Hypothalamus (tissue), 51 donors: ENCODE measurements around the gene FAM131C.
A peak's percentile ranks its signal among the peaks of the same experiment; 100 is the strongest.
"Not testable (repeated sequence)": the region's sequence is repeated elsewhere in the genome, so short reads cannot be mapped to it uniquely, and the experiment has no call there.

ENCODE experiments used
- DNase-seq, 51 donors: peaks; one replicate each; lab custom pipeline; 2025; lab: John Stamatoyannopoulos, UW

The FAM131C gene

GRCh38 chr1:16063226-16063829 lies 10.1 kb downstream of the FAM131C start:
- DNase-seq: no peak

GRCh38 chr1:16062687-16063075 lies 10.8 kb downstream of the FAM131C start:
- DNase-seq: not testable (repeated sequence)

GRCh38 chr1:16061989-16062686 lies 11.3 kb downstream of the FAM131C start:
- DNase-seq: peak in 11 of 51 donors; percentile 15 to 47 (median 32)

- DNase-seq: no peak
Measured at GRCh38 chr1:16061266-16061665, 12.2 kb downstream of the FAM131C start.

GRCh38 chr1:16058394-16059120 lies 14.9 kb downstream of the FAM131C start:
- DNase-seq: not testable (repeated sequence)

GRCh38 chr1:16057314-16057915 lies 16.0 kb downstream of the FAM131C start:
- not testable (repeated sequence) for DNase-seq

GRCh38 chr1:16056521-16056912 lies 16.9 kb downstream of the FAM131C start:
- DNase-seq: not testable (repeated sequence)

- peak in 41 of 51 donors; percentile 9 to 77 (median 54) for DNase-seq
Measured at GRCh38 chr1:16055613-16056520, 17.6 kb downstream of the FAM131C start.

GRCh38 chr1:16054598-16055540 lies 18.6 kb downstream of the FAM131C start:
- DNase-seq: no peak

- no peak for DNase-seq
Measured at GRCh38 chr1:16053781-16054502, 19.5 kb downstream of the FAM131C start.

- not testable (repeated sequence) for DNase-seq
Measured at GRCh38 chr1:16051949-16052348, 21.5 kb downstream of the FAM131C start.

- DNase-seq: no peak
Measured at GRCh38 chr1:16051039-16051438, 22.4 kb downstream of the FAM131C start.

GRCh38 chr1:16050328-16050727 lies 23.1 kb downstream of the FAM131C start:
- no peak for DNase-seq

- DNase-seq: peak in 3 of 51 donors; percentile 11
Measured at GRCh38 chr1:16048573-16049189, 24.8 kb downstream of the FAM131C start.

GRCh38 chr1:16047791-16048475 lies 25.5 kb downstream of the FAM131C start:
- DNase-seq: no peak

- no peak for DNase-seq
Measured at GRCh38 chr1:16046842-16047241, 26.6 kb downstream of the FAM131C start.

- DNase-seq: no peak
Measured at GRCh38 chr1:16043950-16044349, 29.5 kb downstream of the FAM131C start.
